Stimulated activated CD4-positive, alpha-beta T cell treated with anti-CD3 and anti-CD28 coated beads, Interleukin-15, amount 100 ng/mL, for 48 hours (primary cell): ENCODE results near the gene PKNOX1.
"Not testable (repeated sequence)": the region's sequence is repeated elsewhere in the genome, so short reads cannot be mapped to it uniquely, and the experiment has no call there.

Source experiments
- DNase-seq, 2 donors: peaks; one replicate each; pipeline ENCODE4 v3.0.0-alpha.2; 2020; ENCODE audit warnings: low read depth in 2 of 2

The PKNOX1 gene

DNA sequence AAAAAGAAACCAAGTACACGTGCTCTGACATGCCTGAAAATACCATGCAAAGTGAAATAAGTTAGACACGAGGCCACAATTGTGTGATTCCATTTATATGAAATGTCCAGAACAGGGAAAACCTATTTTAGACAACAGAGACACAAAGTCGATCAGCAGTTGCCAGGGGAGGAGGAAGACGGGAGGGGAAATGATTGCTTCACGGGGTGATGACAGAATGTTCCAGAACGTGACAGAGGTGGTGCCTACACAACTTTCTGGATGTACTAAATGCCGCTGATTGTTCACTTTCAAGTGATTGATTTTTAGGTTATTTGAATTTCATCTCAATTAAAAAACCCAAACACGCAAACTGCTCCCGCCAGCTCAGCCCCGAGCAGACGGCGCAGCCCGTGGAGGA is 78.8 kb downstream of the PKNOX1 start:
- not testable (repeated sequence) for DNase-seq

DNA sequence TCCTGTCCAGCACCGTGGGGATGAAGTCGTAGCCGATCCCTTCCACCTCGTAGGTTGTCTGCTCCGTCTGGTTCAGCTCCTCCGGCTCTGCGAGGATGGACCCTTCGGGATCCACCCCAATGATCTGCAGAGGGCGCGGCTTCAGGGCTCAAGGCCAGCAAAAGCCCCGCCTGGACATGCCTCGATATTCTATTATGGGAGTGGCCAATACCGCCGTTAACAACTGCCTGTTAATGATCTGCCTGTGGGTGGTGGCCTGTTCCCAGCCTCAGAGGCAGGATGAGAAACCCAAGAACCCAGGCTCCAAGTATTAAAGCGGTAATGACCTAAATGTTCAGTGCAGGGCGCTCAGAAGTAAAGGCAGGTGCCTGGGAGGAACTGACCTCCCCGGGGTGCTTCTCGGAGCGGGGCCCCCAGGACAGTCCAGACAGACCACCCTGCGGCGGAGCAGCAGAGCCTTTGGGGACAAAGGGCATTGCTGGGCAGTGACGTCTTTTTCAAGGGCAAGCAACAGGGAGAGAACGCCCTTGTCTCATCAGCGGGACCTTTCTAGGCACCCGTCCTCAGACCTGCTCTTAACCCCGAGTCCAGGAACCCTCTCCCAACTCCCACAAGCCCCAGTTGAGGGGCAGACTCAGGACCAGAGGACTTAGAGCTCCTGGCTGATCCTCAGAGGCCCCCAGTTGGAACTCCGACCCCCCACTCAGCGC is 88.7 kb downstream of the PKNOX1 start:
- DNase-seq, result not testable (repeated sequence)

- not testable (repeated sequence) for DNase-seq
These were observed 90.0 kb downstream of the PKNOX1 start for GRCh38 chr21:43064265-43064917.

DNA sequence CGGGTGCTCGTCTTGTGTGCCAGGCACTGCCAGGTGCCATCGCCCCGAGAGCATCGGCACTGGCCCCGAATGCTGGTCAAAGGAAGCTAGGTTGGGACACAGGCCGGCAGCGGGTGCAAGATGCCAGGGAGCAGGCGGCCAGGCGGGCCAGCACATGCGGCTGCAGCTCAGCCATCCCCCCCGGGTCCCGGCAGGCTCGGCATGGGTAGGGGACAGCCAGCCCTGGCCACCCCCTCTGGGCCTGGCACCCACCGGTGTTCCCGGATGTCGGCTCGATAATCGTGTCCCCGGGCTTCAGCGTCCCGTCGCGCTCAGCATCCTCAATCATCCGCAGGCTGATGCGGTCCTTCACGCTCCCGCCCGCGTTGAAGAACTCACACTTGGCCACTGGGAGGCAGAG is 91.6 kb downstream of the PKNOX1 start:
- DNase-seq, result not testable (repeated sequence)

DNA sequence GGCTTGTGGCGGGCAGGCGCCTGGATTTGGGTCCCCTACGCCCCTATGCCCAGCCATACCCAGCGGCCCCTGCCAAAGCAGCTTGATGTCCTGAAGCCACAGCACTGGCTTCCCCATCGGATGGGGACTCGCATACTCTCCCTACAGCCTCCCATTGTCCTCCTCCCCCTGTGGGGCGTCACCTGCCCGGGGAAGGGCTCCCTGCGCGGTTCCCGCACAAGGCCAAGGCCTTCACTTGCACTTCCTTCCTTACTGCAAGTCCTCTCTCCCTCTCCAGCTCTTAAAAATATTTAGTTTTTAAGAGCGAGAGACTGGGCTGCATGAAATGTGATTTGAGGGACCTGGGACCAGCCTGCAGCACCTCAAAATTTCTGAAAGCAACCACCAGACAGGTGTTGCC is 92.3 kb downstream of the PKNOX1 start:
- DNase-seq, result not testable (repeated sequence)

- DNase-seq, result not testable (repeated sequence)
These were observed 93.7 kb downstream of the PKNOX1 start for GRCh38 chr21:43068065-43068464.

DNA sequence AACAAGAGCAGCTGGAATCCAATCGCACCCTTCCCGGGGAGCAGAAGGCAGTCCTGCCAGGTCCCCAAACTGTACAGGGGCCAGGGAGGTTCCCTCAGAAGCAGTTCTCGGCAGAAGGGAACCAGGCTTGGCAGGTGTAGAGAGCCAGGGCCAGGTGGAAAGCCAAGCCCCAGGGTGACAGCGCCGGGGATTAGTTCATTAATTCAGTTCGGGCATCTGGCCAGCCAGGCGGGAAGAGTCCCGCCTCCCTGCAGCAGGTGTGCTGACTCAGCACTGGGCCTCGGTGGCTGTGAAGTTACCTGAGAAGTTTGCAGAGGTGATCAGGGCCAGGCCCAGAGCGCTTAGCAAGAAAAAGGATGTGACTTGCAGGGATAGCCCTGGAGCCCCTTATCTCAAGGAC is 95.3 kb downstream of the PKNOX1 start:
- not testable (repeated sequence) for DNase-seq

DNA sequence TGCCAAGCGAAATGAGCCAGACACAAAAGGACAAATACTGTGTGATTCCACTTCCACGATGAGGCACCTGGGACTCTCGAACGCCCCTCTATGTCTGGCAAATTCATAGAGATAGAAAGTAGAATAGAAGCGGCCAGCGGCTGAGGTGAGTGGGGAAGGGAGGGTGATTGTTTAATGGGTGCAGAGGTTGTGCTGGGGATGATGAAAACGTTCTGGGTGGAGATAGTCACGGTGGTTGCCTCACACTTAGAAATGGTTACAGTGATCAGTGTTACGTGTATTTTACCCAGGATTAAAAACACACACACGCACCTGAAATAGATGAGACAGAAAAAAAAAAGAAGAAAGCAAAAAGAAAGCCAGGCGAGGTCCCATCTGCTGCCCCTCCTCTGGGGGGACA is 98.4 kb downstream of the PKNOX1 start:
- not testable (repeated sequence) for DNase-seq

DNA sequence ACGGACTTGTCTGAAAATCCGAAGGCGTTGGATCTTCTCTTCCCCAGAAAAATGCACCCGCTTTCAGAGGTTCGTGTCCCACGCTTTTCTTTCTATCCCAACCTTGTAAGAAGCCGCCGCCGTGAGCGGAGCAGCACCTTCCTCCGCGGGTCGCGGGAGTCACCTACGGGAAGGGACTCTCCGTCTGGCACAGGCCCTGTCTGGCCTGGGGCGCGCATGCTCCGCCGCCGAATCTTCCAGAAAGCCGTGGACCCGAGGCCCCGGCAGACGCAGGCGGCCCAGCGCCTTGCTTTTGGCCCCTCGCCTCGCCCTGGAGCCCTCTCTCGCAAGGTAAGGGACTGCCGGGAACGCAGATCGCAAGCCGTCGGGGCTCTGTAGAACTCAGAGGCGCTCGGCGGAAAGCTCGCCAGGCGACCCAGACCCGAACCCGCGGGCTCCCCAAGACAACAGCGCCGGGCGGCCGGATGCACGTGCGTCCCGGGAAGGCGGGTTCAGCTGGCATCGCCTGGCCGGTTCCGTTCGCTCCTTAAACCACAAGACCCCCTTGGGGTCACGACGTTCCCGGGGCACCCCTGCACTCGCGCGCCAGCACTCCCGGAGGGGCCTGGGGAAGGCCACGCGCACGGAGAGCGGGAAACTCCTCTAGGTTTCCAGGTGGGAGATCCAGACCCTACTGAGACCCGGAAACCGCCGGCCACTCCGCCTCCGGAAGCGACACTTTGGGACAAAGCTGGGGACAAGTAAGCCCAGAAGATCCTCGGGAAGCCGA is 100.2 kb downstream of the PKNOX1 start:
- DNase-seq, result not testable (repeated sequence)

DNA sequence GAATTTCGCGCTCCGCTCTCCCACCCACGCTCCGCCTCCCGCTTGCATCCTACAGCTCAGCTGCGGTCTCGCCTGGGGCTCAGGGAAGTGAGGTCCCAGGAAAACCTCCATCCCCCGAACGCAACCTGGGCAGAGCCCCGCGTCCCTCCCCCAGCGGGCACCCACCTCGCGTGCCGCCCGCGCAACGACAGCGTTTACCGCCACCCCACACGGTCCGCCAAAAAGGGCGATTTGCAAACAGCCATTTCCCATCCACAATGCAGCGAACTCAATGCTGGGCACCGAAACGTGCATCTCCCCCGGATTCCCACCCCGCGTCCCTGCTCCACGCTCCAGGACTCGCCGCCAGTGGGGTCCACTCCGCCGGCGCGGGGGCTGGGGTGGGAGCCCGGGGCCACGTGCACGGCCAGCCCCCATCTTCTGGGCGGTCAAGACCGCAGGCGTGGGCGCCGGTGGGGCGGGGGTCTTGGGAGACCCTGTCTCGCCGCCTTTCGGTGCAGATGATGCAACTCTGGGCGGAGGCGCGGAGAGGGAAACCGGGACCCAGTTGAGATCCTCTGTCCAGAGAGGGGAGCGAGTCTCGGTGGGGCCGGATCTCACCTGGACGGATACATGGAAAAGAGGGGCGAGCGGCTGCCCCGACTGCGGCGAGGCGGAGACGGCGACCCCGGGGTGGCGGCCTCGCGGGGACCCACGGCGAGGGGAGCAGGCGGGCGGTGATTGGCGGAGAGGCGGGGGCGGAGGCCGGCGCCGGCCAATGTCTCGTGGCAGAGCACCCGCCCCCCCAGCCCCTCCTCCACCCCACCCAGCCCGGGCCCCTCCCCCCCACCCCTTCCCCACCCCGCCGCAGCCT is 101.0 kb downstream of the PKNOX1 start, which contains the start of gene CBS:
CBS (minus strand) TSS at position 666 of the 853 bp plus-strand sequence. CDS start 3,642 bp downstream, outside the sequence.
- DNase-seq, result not testable (repeated sequence)

- not testable (repeated sequence) for DNase-seq
These were observed 101.8 kb downstream of the PKNOX1 start for GRCh38 chr21:43076023-43076637.

- DNase-seq, result not testable (repeated sequence)
These were observed 102.3 kb downstream of the PKNOX1 start for GRCh38 chr21:43076643-43077042.

- not testable (repeated sequence) for DNase-seq
These were observed 108.4 kb downstream of the PKNOX1 start for GRCh38 chr21:43082587-43083300.
